Testis (tissue), 2 donors: ENCODE data around the gene RNF113B.

ENCODE experiments used
- POLR2A ChIP-seq: fragments of 450-650 bp; IDR thresholded peaks from one replicate; pipeline ENCODE4 v1.6.1; 2017; ENCODE audit warnings: antibody characterized with exemption, mild to moderate bottlenecking, moderate library complexity
- TF ChIP-seq, protein P1 (sequence below), 3 experiments: fragments of 450-650 bp in 2 of 3; fragments of 200-600 bp in 1 of 3; sonication (generic) in 1 of 3; IDR thresholded peaks; one replicate each; pipeline ENCODE4 v1.5.1; 2016 to 2019; ENCODE audit warnings: antibody characterized with exemption in 3 of 3, mild to moderate bottlenecking in 2 of 3, moderate library complexity in 1 of 3

DNA sequence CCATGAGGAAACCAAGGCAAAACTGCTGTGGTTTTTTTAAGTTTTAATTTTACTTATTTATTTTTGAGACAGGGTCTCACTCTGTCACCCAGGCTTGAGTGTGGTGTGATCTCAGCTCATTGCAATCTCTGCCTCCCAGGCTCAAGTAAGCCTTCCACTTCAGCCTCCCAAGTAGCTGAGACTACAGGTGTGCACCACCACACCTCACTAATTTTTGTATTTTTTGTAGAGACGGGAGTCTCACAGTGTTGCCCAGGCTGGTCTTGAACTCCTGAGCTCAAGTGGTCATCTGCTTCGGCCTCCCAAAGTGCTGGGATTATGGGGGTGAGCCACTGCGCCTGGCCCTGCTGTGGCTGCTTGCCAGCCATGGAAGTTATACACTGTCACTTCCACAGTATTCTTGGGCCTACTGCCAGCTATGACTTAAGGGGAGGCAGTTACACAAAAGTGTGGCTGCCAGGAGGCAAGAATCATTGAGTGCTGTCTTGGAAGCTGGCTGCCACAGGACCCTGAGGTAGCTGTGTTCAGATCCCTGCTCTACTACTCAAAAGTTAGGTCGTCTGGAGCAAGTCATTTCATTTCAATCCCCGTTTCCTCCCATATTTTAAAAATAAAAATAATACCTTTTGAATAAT is 21.5 kb downstream of the RNF113B start:
- TF ChIP-seq, protein P1, sequence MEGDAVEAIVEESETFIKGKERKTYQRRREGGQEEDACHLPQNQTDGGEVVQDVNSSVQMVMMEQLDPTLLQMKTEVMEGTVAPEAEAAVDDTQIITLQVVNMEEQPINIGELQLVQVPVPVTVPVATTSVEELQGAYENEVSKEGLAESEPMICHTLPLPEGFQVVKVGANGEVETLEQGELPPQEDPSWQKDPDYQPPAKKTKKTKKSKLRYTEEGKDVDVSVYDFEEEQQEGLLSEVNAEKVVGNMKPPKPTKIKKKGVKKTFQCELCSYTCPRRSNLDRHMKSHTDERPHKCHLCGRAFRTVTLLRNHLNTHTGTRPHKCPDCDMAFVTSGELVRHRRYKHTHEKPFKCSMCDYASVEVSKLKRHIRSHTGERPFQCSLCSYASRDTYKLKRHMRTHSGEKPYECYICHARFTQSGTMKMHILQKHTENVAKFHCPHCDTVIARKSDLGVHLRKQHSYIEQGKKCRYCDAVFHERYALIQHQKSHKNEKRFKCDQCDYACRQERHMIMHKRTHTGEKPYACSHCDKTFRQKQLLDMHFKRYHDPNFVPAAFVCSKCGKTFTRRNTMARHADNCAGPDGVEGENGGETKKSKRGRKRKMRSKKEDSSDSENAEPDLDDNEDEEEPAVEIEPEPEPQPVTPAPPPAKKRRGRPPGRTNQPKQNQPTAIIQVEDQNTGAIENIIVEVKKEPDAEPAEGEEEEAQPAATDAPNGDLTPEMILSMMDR (IDR thresholded peaks at IDR 0.05): no peak
- TF ChIP-seq POLR2A: no peak
